Activated naive CD4-positive, alpha-beta T cell treated with Interleukin-2 at 50 U/mL for 16 hours (primary cell): Measurements from ENCODE around the gene PAXX.

ENCODE experiments used
- DNase-seq: peaks from one replicate; pipeline ENCODE4 v3.0.0-alpha.2; 2020

Gene PAXX

DNA sequence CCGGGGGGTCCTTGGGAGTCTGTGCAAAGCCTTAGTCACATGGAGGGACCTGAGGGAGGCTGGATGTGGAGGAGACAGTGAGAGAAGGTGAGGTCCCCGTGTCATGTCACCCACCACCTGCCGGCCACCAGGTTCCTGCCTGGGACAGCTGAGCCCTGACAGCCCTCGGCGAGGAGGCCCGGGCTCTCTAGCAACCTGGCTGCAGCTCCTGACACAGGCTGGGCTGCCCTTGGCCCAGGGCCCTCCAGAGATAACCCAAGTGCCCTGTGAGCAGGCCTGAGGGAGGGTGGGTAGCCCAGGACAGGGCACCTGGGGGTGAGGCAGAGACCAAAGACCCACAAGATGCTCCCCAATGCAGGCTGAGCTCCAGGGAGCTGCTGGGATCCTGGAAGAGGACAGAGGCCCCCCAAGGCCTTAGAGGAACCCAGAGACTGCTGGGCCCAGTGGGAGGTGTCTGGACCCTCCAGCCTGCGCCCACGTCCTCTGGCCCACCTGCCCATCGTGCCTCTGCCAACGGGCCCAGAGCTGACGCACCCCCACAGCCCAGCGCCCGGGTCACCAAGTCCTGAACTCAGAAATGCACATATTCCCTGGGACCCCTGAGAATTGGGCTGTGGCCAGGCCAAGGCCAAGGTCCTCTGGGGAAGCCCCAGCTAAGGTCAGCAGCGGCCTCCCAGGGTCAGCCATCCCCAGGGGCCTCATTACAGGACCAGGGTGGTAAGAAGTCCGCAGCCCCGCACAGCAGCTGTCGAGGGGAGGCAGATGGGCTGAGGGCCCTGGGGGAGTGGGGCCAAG lies 23.7 kb upstream of the PAXX start:
- no peak for DNase-seq

DNA sequence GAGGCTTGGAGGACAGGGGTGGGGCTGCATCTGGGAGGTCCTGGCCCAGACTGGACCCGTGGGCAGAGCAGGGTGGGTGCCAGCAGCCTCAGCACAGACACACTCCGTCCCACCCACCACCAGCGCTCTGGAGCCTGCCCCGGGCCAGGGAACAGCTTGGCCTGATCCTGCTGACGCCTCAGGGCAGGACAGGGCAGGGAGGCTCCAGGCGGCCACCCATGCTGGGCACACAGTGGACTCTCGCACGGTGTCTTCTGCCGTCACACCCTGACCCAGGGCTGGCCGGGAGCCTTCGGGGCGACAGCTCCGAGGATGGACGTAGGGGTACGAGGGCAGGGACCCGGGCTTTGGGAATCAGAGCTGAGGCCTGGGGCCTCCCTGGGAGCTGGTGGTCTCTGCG lies 23.1 kb upstream of the PAXX start:
- no peak for DNase-seq

DNA sequence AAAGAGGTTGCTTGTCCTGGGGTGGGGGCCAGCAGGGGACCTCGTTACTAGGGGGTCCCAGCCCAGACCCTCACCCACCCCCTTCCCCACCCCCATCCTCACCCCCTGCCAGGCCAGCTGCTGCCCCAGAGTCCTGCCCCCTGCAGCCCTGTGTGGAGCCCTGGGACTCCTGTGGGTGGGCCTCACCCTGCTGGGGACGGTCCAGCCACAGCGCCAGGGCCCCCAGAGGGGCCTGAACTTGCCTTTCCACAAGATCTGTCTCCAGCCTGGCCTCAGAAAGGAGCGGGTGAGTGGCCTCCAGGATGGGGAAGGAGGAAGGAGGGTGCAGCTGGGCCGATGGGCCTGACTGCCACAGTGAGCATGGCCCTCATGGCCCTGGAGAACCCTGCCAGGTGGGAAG lies 22.4 kb upstream of the PAXX start:
- no peak for DNase-seq

DNA sequence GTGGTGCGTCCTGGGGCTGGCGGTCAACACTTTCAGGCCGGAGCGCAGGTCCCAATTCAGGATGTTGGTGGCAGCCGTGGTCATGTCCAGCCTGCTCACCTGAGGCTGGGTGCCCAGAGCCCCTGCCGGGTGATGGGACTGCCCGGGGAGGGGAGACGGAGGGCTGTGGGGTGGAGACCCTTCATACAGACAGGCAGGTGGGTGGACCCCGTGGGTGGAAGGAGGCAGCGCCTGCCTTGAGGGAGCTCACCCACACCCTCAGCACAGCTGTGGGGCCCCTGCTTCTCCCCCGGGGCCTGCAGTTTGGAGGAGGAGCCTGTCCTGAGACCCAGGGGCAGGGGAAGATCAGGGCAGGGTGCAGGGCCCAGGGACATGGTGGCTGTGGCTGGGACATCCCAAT lies 21.9 kb upstream of the PAXX start:
- DNase-seq, result no peak

DNA sequence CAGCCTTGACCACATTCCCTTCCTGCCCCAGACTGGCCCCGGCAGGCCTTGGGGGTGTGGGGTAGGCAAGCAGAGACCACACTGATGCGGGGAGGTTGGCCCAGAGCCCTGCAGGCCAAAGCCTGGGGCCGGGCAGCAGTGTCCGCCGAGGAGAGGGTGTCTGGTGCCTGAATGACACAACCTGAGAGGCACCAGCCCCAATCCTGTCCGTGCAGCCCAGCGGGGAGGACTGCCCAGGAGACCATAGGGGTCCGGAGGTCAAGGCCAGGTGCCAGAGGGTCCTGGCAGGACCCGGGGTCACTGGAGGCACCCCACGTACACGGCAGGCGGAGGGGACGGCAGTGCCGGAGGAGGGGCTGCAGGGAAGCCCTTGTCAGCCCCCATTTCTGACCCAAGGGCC lies 20.5 kb upstream of the PAXX start:
- DNase-seq, result no peak

DNA sequence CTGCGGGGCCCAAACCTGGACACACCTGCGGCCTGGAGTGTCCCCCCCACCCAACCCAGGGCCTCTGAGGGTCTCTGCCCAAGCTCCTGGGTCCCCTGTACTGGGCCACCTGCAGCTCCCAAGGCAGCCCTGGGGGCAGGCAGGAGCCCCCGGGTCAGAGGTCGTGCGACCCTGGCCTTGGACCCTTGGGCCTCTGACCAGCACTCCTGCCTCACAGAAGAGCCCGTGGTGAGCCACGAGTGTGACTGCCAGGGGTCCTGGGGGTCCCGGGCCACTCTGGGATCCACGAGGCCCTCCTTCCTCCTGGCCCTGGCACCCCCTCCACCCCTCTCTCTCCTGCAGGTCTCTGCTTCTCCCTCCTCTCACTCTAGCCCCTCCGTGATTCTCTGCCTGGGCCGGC lies 19.9 kb upstream of the PAXX start:
- DNase-seq, result no peak

DNA sequence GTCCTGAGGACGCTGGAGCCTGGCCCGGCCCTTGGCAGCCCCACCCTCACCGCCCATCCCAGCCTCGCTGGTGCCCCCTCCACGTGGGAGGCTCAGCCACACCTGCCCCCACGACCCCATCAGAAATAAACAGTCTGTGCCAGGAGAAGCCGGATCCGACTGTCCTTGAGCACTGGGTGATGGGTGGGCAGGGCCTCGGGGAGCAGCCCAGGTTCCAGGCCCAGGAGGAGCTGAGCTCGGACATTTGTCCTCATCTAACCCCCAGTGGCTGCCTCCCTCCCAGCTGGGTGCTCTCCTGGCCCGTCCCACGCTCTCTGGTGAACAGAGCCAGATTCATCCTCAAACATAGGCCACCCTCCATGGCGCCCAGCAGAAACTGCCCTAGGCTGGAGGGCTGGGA lies 19.5 kb upstream of the PAXX start:
- DNase-seq, result no peak

DNA sequence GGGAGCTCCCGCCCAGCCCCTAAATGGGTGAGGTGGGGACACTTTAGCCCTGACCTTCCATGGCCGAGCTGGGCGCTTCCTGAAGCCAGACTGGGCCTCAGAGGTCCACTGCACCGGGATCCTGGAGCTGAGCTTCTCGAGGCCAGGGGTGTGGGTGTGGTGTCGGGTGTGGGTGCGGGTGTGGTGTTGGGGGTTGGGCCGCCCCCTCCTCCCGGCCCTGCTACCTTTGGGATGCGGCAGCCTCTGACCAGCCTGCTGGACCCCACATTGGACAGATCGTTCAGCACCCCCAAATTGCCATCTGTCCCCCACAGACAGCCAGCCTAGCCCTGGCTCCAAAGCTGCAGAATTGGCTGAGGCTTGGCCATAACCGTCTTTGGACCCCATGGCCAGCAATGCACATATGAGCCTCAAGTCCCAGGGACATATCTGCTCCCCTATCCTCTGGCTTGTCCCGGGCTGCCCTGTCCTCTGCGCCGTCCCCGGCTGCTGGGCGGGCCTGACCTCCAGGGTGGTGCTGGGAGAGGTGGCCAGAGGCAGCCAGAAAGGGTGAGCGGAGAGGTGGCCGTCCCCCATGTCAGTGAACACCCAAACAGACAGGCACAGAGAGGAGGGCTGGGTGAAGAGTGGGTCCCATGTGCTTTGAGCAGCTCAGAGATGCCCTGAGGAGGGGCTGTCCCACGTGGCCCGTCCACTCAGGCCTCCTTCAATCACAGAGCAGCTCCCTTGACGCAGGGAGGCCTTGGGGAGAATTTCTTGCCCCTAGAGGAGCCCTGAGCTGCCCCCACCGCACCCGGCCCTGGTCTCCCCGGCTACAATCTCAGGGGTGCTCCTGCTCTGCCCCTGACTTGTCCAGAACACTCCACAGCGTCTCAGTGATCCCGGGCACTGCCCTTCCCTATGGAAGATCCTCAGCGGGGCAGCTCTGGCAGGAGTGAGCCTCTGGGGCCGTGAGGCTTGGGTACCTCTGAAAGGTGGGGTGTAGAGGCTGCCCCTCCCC lies 18.3 kb upstream of the PAXX start:
- DNase-seq, result no peak

DNA sequence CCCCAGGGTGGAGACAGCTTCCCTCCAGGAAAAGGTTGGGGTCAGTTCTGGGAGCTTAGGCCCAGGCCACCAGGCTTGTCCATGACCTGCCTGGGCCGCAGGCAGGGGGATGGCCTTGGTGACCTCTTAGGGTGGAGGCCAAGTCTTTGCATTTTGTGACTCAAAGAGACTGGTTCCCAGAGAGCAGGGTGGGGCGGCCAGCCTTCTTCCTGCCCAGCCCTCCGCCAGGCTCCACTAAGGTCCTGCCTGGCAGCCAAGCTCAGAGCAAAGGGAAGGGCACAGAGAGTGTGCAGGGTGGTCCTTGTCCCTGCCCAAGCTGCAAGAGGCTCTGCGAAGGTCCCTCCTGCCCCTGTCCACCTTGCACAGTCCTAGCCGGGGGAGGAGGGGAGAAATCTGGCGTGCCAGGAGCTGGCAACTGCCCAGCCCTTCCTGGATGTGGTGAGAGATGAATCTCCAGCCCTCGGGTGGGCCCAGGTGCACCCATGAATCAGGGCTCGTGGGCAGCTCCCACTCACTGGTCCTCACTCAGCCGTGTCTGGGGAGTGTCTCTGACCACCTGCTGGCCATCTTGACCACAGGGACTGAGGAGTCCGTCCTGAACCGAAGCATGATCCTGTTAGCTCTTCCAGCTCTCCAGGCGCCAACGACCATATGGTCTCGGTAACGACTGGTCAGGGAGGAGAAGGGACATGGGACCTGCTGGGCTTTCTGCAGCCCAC lies 17.2 kb upstream of the PAXX start:
- no peak for DNase-seq

DNA sequence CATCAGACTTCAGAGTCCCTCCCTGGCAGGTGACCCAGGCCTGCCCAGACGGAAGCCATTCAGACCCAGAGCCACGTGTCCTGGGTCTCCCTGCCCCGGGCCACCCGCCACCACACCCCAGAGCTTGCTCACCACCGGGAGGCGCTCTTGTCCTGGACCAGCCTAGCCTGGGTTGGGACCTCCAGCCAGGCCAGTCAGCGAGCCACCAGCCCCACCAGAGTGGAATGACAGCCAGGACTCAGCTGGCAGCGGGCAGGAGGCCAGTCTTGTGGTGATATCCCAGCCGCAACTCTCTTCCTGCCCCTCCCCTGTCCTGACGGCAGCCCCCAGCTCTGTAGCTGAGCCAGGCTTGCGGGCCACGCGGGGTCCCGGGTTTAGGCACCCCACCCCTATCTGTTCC lies 16.6 kb upstream of the PAXX start:
- DNase-seq, result peak; percentile 46

DNA sequence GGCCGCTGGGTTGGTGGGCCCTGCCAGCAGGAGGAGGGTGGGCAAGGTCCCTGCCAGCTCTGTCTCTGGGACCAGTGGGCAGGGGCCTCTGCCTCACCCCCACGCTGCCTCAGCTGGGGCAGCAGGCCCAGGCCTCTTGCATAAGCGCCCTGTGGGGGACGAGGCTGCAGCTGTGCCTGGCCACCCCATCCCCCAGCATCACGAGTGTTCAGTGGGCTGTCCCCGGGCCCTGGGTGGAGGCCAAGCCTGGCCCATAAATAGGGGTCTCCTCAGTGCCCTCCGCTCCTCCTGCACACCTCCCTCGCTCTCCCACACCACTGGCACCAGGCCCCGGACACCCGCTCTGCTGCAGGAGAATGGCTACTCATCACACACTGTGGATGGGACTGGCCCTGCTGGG lies 15.0 kb upstream of the PAXX start, which contains the start of gene PTGDS:
Gene PTGDS (plus strand): TSS at position 282 of the 400 bp plus-strand sequence. CDS start 75 bp downstream, at position 357.
- no peak for DNase-seq

DNA sequence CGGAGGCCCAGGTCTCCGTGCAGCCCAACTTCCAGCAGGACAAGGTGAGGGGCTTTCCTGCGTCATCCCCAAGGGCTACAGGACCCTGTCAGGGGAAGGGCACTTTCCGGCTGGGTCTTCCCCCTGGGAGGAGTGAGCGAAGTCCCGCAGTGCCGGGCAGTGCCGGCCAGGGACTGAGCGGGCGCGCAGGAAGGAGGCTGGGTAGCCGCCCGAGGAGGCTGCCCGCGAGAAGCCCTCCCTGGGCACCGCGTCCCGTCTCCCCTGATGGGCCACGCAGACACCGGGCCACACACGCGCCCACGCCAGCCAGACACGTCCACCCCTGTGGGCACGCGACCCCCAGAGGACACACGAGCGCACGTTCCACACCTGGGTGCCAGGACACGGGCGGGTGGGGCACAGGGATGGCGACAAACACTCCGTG lies 14.6 kb upstream of the PAXX start:
- no peak for DNase-seq

DNA sequence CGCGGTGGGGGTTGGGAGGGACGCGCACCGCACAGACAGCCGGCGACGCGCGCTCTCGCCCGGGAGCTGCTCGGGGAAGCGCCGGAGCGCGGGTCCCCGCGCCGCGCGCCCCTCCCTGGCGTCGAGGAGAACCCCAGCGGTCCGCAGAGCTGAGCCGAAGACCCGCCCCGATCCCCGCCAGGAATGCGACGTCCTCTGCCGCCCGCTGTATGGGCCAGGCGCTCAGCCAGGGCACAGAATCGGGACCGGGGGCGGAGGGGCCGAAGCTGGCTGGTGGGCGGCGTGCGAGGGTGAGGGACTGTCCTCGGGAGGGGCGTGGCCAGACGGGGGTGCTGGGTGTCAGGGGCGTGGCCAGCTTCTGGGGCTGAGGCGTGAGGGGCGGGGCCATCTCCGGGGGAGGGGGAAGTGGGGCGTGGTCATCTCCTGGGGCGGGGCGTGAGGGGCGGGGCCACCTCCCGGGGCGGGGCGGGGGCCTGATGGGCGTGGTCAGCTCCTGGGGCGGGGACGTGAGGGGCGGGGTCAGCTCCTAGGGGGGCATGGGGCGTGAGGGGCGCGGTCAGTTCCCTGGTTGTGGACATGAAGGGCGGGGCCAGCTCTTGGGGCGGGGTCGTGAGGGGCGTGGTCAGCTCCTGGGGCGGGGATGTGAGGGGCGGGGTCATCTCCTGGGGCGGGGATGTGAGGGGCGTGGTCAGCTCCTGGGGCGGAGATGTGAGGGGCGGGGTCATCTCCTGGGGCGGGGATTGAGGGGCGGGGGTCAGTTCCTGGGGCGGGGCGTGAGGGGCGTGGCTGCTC lies 14.0 kb upstream of the PAXX start:
- DNase-seq, result peak; percentile 72

DNA sequence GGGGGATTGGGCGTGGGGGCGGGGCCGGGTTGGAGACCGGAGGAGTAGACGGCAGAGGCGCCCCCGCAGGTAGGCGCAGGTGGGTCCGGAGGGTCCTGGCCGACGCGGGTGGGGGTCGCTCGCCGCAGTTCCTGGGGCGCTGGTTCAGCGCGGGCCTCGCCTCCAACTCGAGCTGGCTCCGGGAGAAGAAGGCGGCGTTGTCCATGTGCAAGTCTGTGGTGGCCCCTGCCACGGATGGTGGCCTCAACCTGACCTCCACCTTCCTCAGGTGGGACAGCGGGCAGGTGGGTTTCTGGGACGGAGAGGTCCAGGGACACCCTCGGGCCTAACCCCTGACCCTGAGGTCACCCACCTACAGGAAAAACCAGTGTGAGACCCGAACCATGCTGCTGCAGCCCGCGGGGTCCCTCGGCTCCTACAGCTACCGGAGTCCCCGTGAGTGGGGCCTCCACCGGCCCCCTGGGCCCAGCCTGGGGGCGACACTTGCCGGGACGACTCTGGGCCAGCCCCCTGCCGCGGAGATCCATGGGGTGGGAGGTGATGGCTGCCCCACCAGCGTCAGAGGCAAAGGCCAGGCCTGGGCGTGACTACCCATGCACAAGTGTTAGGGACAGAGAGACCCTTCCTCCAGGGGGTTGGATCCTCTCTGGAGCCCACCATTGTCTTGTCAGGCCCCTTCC lies 13.2 kb upstream of the PAXX start:
- no peak for DNase-seq

DNA sequence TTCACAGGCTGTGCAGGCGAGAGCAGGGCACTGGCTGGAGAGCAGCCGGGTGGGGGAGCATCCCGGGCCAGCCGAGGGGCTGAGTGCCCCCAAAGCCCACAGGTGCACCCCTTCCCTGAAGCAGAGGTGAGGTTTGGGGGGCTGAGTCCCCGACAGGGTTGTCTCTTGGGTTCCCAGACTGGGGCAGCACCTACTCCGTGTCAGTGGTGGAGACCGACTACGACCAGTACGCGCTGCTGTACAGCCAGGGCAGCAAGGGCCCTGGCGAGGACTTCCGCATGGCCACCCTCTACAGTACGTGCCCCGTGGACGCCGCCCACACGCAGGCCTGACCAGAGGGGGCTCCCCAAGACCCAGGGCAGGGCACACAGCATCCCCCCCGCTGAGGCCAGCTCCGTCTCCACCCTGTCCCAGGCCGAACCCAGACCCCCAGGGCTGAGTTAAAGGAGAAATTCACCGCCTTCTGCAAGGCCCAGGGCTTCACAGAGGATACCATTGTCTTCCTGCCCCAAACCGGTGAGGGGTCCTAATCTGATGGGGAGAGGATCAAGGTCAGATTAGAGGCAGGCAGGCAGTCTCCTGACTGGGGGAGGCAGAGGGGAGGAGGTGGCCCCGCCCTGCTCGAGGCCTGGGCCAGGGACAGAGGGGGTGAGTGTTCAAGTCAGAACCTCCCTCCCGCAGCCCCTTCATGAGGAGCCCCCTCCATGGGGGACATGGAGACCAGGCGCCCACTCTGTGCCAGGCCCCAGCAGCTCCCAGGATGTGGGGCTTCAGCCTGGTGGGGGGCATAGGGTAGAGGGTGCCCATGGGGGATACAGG lies 12.2 kb upstream of the PAXX start:
- DNase-seq, result no peak

DNA sequence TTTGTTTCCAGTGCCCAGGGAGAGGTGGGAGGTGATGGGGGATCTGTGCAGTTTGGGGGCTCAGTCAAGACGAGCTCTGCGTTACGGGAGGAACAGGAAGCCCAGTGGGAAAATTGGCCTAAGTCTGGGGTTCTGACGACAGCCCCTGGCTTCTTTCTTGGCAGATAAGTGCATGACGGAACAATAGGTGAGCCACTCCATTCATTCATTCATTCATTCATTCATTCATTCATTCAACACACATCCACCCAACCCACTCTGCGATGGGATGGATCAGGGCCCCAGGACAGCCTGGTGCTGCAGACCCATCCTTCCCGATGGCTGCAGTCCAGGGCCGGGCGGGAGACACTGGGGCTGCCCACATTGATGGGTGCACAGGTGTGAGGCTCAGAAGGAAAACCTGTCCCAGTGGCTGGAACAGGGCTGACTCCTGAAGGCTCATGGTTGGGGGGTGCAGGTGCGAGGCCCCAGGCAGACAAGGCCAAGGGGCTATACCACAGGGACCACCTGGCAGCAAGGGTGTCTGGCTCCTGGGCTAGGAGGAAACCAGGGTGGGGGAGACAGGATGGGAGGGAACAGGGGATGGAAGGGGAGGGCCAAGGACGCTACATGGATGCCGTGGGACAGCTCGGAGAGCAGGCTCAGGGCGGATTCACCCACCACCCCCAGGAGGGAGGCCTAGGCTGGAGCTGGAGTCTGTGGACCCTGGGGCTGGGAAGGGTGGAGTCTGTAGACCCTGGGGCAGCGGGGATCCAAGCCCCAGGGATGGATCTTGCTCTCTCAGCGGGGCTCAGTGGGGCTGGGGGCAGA lies 11.3 kb upstream of the PAXX start:
- DNase-seq, result no peak

DNA sequence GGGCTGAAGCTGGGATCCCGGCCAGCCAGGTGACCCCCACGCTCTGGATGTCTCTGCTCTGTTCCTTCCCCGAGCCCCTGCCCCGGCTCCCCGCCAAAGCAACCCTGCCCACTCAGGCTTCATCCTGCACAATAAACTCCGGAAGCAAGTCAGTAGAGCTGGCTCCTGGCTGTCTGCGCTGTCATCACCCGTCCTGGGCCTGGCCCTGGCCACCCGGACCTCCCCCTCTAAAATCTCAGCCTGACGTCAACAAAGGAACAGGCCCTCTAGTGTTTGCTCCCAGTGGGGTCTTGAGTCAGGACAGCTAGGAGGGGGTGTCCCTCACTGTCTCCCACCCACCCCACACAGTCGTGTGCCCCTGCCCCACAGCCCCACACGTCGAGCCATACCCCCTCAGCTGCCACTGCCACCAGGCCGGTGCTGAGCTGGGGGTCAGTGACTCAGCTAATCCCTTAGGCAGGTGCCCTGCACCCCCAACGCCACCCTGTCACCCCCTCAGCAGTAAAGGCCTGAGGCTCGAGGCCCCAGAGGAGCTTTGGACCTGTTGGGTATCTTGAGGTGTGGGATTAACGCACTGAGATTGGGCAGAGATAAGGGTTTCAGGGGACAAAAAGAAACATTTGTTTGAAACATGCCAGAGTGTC lies 10.5 kb upstream of the PAXX start:
- no peak for DNase-seq

DNA sequence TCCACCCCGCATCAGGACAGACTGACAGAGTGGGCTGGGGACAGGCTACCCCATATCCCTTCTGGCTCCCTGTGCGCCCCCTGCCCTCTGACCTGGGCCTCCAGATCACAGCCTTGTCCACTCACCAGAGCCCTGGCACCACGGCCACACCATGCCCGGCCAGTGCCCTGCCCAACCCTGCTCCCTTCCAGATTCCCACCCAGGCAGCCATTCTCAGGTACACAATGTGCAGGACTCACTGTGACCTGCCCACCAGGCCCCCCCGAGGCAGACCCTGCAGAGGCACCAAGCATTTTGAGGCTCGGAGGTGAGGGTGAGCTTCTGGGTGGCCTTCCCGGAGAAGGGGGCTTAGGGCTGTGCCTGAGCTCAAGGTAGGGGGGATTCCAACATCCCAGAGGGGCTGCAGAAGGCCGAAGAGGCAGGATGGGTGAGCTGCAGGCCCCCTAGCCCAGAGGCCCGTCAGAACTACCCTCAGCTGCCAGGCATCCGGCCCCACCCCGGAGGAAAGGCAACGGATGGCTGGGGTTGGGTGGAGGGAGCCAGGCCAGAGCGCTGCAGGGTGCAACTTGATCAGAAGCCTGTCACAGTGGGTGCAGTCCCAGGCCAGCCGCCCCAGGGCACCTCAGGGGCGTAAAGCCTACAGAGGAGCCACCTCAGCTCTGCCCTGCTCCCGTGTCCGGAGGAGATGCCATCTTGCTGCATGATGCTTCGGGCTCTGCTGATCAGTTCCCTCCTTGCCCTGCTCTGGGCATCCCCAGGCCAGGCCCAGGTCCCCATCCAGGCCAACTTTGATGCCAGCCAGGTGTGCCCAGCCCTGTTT lies 9.8 kb upstream of the PAXX start, which contains the start of gene LCNL1:
Gene LCNL1 (plus strand): TSS at position 762 of the 820 bp plus-strand sequence. CDS start 594 bp downstream, outside the sequence.
- DNase-seq, result no peak
